ENCODE data around the gene CAPG.

CAPG gene

DNA sequence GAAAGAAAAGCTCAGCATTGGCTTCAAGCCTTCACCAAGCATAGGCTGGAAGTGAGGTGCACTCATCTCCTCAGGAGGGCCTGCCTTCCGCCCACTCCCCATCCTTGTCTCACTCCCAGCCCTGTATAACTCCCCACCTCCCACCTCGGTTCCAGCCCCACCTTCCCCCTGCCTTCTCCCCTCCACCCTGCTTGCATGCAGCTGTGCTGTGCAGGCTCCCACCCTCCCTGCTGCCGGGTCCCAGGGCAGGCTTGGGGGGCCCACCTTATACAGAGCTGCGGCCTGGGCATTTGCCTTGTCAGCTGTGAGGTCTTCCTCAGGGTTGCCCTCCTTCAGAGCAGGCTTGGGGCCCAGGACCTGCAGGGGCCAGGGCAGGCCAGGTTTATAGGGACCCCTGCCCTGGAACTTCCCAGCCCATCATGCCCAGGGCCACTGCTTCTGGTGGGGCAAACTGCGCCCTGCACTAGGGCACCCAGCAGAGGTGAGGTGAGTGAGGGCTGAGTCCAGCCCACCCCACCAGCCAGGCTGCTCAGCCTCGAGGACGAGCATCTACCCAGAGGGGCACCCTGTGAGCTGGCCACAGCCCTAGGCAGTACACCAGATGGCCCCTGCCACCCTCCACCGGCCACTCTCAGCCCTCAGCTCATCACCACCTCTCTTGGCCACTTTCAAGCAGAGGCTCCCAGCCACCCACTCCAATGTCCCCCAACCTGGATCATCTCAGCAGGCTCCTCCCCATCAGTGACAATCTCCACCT is 11.6 kb downstream of the CAPG start:
- no peak for DNase-seq
- Histone ChIP-seq H3K27ac (ENCODE audit: insufficient read depth in 1 of 2, low read depth in 1 of 2, low read length in 2 of 2, poor library complexity in 1 of 2, severe bottlenecking in 2 of 2) (no peak overlapping the region), H3K27me3 (replicated peaks in 2 of 5; ENCODE audit: control insufficient read depth in 4 of 5, insufficient read depth in 5 of 5, low read length in 4 of 5) (no peaks in the 10 kb centered on the region), H3K36me3 (ENCODE audit: control insufficient read depth in 4 of 4, insufficient read depth in 4 of 4, low read length in 3 of 4) (peaks cover 20 to 74% (median 42%) of the 10 kb centered on the region in 4 experiments), H3K4me3 (ENCODE audit: control insufficient read depth in 1 of 7, extremely low read depth in 1 of 7, insufficient read depth in 4 of 7, low read depth in 2 of 7, low read length in 6 of 7) (no peak overlapping the region), H3K4me1 (ENCODE audit: control extremely low read depth in 1 of 4, control insufficient read depth in 4 of 4, insufficient read depth in 4 of 4, low read length in 3 of 4) (peaks cover 0 to 18% (median 10%) of the 10 kb centered on the region in 4 experiments), H3K9me3 (ENCODE audit: control extremely low read depth in 1 of 5, control insufficient read depth in 4 of 5, insufficient read depth in 2 of 5, low read depth in 1 of 5, low read length in 4 of 5) (peaks cover 0 to 4% (median 0%) of the 10 kb centered on the region in 5 experiments)
- WGBS (ENCODE audit: insufficient coverage): 91% methylated on average over 7 of the region's 8 CpGs
- POLR2A ChIA-PET: no interaction called here
- CTCF ChIA-PET: interaction anchor here (0.5 to 3.4 kb wide), 6 partner anchors 8 to 154 kb away, joined by 3 to 11 read pairs (median 5); no protein-coding TSS in a partner anchor

DNA sequence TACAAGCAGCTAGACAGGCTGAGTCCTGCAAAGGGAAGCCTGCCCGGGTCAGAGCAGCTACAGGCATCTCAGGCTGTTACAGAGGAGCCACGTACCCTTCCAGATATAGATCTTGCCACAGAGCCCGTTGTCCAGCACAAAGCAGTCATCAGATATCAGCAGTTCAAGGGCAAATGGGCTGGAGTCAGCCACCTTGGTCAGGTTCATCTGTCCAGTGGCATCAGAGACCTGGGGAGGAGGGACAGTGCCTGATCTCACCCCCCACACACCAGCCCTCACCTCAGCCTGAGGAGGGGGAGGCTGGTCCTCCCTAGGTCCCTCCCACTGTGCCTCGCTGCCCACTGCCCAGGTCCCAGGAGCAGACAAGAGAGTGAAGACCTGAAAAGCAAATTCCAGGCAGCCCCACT is 12.2 kb downstream of the CAPG start:
- ChIA-PET POLR2A (no interaction called here), CTCF (interaction anchor here (0.5 to 1.4 kb wide), 3 partner anchors 10 to 153 kb away, joined by 3 to 5 read pairs (median 4); no protein-coding TSS in a partner anchor)
- Histone ChIP-seq H3K27ac (ENCODE audit: insufficient read depth in 1 of 2, low read depth in 1 of 2, low read length in 2 of 2, poor library complexity in 1 of 2, severe bottlenecking in 2 of 2) (no peak overlapping the region), H3K4me3 (ENCODE audit: control insufficient read depth in 1 of 7, extremely low read depth in 1 of 7, insufficient read depth in 4 of 7, low read depth in 2 of 7, low read length in 6 of 7) (no peak overlapping the region), H3K9me3 (ENCODE audit: control extremely low read depth in 1 of 5, control insufficient read depth in 4 of 5, insufficient read depth in 2 of 5, low read depth in 1 of 5, low read length in 4 of 5) (no peaks in the 10 kb centered on the region), H3K27me3 (replicated peaks in 2 of 5; ENCODE audit: control insufficient read depth in 4 of 5, insufficient read depth in 5 of 5, low read length in 4 of 5) (no peaks in the 10 kb centered on the region), H3K36me3 (ENCODE audit: control insufficient read depth in 4 of 4, insufficient read depth in 4 of 4, low read length in 3 of 4) (peaks cover 20 to 74% (median 43%) of the 10 kb centered on the region in 4 experiments), H3K4me1 (ENCODE audit: control extremely low read depth in 1 of 4, control insufficient read depth in 4 of 4, insufficient read depth in 4 of 4, low read length in 3 of 4) (peaks cover 0 to 16% (median 10%) of the 10 kb centered on the region in 4 experiments)
- no peak for DNase-seq
- WGBS (ENCODE audit: insufficient coverage): 88% methylated on average over 3 of the region's 4 CpGs

DNA sequence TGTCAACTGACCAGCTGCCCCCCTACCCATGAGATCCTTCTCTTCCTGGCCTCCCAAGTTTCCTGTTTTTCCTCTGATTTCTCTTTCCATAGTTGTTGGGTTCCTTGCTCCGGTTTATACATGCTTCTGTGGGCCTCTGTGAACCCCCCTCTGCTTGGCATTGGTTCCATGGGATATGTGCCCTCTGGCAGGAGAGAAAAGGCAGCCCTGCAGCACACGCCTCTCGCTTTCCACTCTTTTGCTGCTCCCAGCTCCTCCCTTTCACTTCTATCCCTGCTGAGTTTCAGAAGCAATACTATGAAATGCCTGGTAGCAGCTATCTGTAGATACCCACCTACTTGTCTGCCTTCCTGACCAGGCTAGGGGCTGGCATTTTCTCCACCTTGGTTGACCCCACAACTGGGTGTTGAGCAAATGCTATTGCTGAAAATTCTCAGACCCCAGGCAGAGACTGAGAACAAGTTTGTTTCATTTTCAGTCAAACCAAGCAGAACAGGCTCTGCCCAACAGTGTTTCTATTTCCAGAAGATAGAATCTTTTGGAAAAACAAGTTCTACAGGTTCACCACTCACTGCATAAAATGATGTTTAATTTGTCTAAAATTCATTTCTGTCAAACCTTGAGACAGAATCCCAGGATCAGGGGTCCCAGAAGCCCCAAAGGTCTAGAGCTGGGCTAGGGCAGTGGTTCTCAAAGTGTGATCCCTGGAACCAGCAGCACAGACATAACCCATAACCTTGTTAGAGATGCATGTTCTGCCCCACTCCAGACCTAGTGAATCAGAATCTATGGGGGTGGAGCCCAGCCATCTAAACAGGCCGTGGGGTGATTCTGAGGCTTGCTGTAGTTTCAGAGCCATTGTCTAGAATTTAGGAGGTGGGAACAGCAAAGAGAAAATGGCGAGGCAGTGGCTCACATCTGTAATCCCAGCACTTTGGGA is 13.4 kb downstream of the CAPG start:
- 100% methylated on average over 4 of the region's 5 CpGs for WGBS (ENCODE audit: insufficient coverage)
- no peak overlapping the region for H3K27ac ChIP-seq (ENCODE audit: insufficient read depth in 1 of 2, low read depth in 1 of 2, low read length in 2 of 2, poor library complexity in 1 of 2, severe bottlenecking in 2 of 2)
- peaks cover 20 to 78% (median 43%) of the 10 kb centered on the region in 4 experiments for H3K36me3 ChIP-seq (ENCODE audit: control insufficient read depth in 4 of 4, insufficient read depth in 4 of 4, low read length in 3 of 4)
- peaks cover 0 to 9% (median 4%) of the 10 kb centered on the region in 4 experiments for H3K4me1 ChIP-seq (ENCODE audit: control extremely low read depth in 1 of 4, control insufficient read depth in 4 of 4, insufficient read depth in 4 of 4, low read length in 3 of 4)
- no peak overlapping the region for H3K4me3 ChIP-seq (ENCODE audit: control insufficient read depth in 1 of 7, extremely low read depth in 1 of 7, insufficient read depth in 4 of 7, low read depth in 2 of 7, low read length in 6 of 7)
- no peak for DNase-seq
- H3K27me3 ChIP-seq (replicated peaks in 2 of 5; ENCODE audit: control insufficient read depth in 4 of 5, insufficient read depth in 5 of 5, low read length in 4 of 5): no peaks in the 10 kb centered on the region
- H3K9me3 ChIP-seq (ENCODE audit: control extremely low read depth in 1 of 5, control insufficient read depth in 4 of 5, insufficient read depth in 2 of 5, low read depth in 1 of 5, low read length in 4 of 5): no peaks in the 10 kb centered on the region
- POLR2A ChIA-PET: no interaction called here
- CTCF ChIA-PET: interaction anchor here (1.2 to 1.4 kb wide), 2 partner anchors 9 to 155 kb away, joined by 4 read pairs; no protein-coding TSS in a partner anchor

DNA sequence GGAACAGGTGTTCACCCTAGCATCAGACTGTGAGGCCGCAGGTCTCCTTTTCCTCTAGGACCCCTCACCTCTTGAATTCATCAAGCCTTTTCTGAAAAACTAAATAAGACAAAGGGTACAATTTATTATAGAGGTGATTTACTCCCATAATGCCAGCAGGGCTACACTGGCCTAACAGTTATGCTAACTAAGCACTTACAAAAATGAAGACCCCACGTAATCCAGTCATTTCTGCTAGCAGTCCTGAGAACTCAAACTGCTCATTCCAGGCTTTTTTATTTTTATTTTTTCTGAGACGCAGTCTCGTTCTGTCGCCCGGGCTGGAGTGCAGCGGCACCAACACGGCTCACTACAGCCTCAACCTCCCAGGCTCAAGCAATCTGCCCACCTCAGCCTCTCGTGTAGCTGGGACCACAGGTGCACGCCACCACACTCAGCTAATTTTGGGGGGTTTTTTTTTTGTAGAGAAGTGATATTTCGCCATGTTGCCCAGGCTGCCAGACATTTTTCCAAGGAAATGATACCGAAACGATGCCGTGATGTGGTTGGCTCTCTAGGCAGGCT is 14.2 kb downstream of the CAPG start:
- Histone ChIP-seq H3K36me3 (ENCODE audit: control insufficient read depth in 4 of 4, insufficient read depth in 4 of 4, low read length in 3 of 4) (peaks cover 20 to 78% (median 43%) of the 10 kb centered on the region in 4 experiments), H3K4me1 (ENCODE audit: control extremely low read depth in 1 of 4, control insufficient read depth in 4 of 4, insufficient read depth in 4 of 4, low read length in 3 of 4) (peaks cover 0 to 5% (median under 1%) of the 10 kb centered on the region in 4 experiments), H3K27ac (ENCODE audit: insufficient read depth in 1 of 2, low read depth in 1 of 2, low read length in 2 of 2, poor library complexity in 1 of 2, severe bottlenecking in 2 of 2) (no peak overlapping the region), H3K4me3 (ENCODE audit: control insufficient read depth in 1 of 7, extremely low read depth in 1 of 7, insufficient read depth in 4 of 7, low read depth in 2 of 7, low read length in 6 of 7) (no peak overlapping the region), H3K9me3 (ENCODE audit: control extremely low read depth in 1 of 5, control insufficient read depth in 4 of 5, insufficient read depth in 2 of 5, low read depth in 1 of 5, low read length in 4 of 5) (no peaks in the 10 kb centered on the region), H3K27me3 (replicated peaks in 2 of 5; ENCODE audit: control insufficient read depth in 4 of 5, insufficient read depth in 5 of 5, low read length in 4 of 5) (no peaks in the 10 kb centered on the region)
- WGBS (ENCODE audit: insufficient coverage): 94% methylated on average over 6 of the region's 14 CpGs
- POLR2A ChIA-PET: no interaction called here
- DNase-seq: no peak
- CTCF ChIA-PET: interaction anchor here (1.2 kb wide), 1 partner anchor 156 kb away, joined by 4 read pairs; no protein-coding TSS in a partner anchor

DNA sequence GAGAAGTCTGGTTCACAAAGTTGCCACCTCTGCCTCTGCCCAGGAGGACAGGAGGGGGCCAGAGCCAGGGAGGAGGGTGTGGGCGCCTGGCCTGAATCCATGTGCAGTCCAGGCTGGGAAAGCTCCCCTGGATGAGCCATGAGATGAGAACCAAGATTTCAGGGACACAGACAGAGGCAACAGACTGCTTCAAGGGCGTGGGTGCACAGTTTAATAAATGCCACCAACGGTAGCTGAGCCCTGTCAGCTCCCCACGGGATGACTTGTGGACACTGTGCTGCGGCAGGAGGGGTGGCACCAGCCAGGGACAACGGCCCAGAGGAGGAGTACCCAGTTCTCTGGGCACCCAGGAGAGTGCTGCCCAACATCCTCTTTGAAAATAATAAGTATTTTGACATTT is 15.2 kb downstream of the CAPG start:
- peaks cover 0 to 5% (median under 1%) of the 10 kb centered on the region in 4 experiments for H3K4me1 ChIP-seq (ENCODE audit: control extremely low read depth in 1 of 4, control insufficient read depth in 4 of 4, insufficient read depth in 4 of 4, low read length in 3 of 4)
- H3K27me3 ChIP-seq (replicated peaks in 2 of 5; ENCODE audit: control insufficient read depth in 4 of 5, insufficient read depth in 5 of 5, low read length in 4 of 5): no peaks in the 10 kb centered on the region
- CTCF ChIA-PET: interaction anchor here (1.1 to 12.6 kb wide), 3 partner anchors 11 to 156 kb away, joined by 4 to 250 read pairs (median 21); no protein-coding TSS in a partner anchor
- H3K4me3 ChIP-seq (ENCODE audit: control insufficient read depth in 1 of 7, extremely low read depth in 1 of 7, insufficient read depth in 4 of 7, low read depth in 2 of 7, low read length in 6 of 7): no peak overlapping the region
- POLR2A ChIA-PET: no interaction called here
- no peaks in the 10 kb centered on the region for H3K9me3 ChIP-seq (ENCODE audit: control extremely low read depth in 1 of 5, control insufficient read depth in 4 of 5, insufficient read depth in 2 of 5, low read depth in 1 of 5, low read length in 4 of 5)
- no peak for DNase-seq
- WGBS (ENCODE audit: insufficient coverage): 100% methylated on average over 4 of the region's 6 CpGs
- H3K36me3 ChIP-seq (ENCODE audit: control insufficient read depth in 4 of 4, insufficient read depth in 4 of 4, low read length in 3 of 4): peaks cover 13 to 78% (median 40%) of the 10 kb centered on the region in 4 experiments
- H3K27ac ChIP-seq (ENCODE audit: insufficient read depth in 1 of 2, low read depth in 1 of 2, low read length in 2 of 2, poor library complexity in 1 of 2, severe bottlenecking in 2 of 2): no peak overlapping the region

DNA sequence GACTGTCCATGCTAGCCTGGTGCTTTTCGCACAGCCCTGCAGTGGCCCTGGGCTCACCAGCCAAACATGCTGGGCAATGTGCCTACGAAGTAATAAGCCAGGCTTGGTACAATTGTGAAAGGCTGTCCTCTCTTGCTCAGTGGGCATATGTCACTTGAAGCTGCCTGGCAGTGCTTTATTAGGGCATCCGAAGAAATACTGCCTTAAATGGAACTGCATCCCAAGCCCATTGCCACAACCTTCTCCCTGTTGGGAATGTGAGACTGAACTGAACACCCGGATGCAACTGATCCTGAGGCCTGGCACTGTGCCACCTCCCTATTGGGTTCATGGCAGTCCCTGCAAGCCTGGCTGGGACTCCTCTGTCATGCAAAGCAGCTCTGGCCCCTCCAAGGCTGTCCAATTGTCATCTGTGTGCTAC is 15.9 kb downstream of the CAPG start:
- DNase-seq: no peak
- Histone ChIP-seq H3K27ac (ENCODE audit: insufficient read depth in 1 of 2, low read depth in 1 of 2, low read length in 2 of 2, poor library complexity in 1 of 2, severe bottlenecking in 2 of 2) (no peak overlapping the region), H3K4me3 (ENCODE audit: control insufficient read depth in 1 of 7, extremely low read depth in 1 of 7, insufficient read depth in 4 of 7, low read depth in 2 of 7, low read length in 6 of 7) (no peak overlapping the region), H3K4me1 (ENCODE audit: control extremely low read depth in 1 of 4, control insufficient read depth in 4 of 4, insufficient read depth in 4 of 4, low read length in 3 of 4) (peaks cover 0 to 5% (median under 1%) of the 10 kb centered on the region in 4 experiments), H3K27me3 (replicated peaks in 2 of 5; ENCODE audit: control insufficient read depth in 4 of 5, insufficient read depth in 5 of 5, low read length in 4 of 5) (no peaks in the 10 kb centered on the region), H3K36me3 (ENCODE audit: control insufficient read depth in 4 of 4, insufficient read depth in 4 of 4, low read length in 3 of 4) (peaks cover 16 to 81% (median 40%) of the 10 kb centered on the region in 4 experiments), H3K9me3 (ENCODE audit: control extremely low read depth in 1 of 5, control insufficient read depth in 4 of 5, insufficient read depth in 2 of 5, low read depth in 1 of 5, low read length in 4 of 5) (no peaks in the 10 kb centered on the region)
- 88% methylated on average over 4 of the region's 4 CpGs for WGBS (ENCODE audit: insufficient coverage)
- POLR2A ChIA-PET: interaction anchor here (0.6 to 1.8 kb wide), 2 partner anchors 20 to 24 kb away, joined by 4 to 6 read pairs; partner anchors contain the start of gene SH2D6
- CTCF ChIA-PET: interaction anchor here (1.1 to 12.6 kb wide), 9 partner anchors 8 to 157 kb away, joined by 3 to 250 read pairs (median 6); no protein-coding TSS in a partner anchor
